HPDE6-E6E7 (cell line): Measurements from ENCODE around the gene DLG3.
"Not testable (repeated sequence)": the region's sequence is repeated elsewhere in the genome, so short reads cannot be mapped to it uniquely, and the experiment has no call there.

ENCODE experiments used
- DNase-seq: peaks from one replicate; pipeline ENCODE4 v3.0.0; 2011; ENCODE audit warnings: missing footprints; ENCODE audit errors: extremely low spot score

The DLG3 gene

GRCh38 chrX:70515692-70516091 lies 71.1 kb downstream of the DLG3 start:
- DNase-seq, result not testable (repeated sequence)

DNA sequence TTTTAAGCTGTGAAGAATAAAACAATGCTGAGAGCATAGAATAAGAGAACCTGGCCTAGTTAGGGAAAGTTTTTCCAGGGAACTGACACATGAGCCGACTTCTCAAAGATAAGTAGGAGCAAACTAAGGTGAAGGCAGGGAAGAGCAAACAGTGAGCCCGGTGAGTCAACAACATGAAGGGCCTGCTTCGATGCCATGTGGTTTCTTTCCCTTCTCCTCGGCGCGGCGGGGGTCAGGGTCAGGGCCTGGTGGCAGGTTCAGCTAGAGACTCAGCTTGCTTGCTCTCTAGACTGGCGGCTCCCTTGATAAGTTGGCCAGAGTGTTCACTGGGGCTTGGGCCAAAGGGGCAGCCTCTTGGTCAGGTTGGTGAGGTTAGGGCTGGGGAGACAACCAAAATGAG lies 81.1 kb downstream of the DLG3 start:
- DNase-seq, result no peak

DNA sequence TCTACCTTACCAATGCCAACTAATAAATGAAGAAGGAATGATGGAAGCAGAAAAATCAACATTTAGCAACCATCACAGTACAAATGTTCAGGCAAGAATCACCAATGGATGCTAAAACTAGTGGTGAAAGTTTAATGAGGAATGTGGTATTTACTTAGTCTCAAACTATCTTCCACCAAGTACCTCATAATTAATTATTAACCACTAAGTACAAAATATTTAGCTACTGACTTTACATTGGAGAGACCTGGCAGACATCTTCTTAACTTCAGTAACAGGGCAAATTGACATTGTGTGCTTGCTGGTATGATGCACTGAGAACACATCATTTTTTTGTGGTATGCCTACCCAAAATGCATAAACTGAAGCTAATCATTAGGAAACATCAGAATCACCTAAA lies 82.4 kb downstream of the DLG3 start:
- DNase-seq, result no peak

DNA sequence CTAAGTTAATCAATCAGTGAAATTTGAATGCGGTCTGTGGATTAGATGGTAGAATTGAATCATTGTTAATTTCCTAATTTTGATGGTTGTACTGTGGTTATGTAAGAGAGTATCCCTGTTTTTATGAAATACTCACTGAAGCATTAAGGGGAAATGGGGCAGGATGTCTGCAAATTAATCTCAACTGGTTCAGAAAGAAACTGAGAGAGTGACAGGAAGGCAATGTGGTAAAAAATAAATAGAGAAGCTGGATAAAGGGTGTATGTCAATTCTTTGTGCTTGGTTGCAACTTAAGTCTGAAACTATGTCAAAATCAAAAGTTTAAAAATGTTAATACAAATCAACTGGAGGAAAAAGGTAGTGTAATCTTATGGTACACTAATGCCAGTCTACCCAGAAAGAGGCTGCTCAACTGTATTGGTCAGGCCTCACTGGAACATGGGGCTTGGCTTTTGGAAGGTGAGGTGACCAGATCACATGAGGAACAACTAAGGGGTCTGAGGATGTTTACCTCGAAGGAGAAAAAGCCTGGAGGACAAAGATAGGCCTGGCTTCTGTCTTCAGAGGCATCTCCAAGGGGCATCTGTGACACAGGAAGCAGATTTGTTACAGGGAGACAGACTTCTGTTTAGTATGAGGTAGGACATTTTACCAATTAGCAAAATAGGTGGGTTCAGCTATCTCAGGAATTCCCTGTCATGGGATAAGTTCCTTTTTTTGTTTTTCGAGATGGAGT lies 83.1 kb downstream of the DLG3 start:
- DNase-seq, result no peak

- DNase-seq, result no peak
Observed at GRCh38 chrX:70535198-70535597, 90.6 kb downstream of the DLG3 start.

- no peak for DNase-seq
Observed at GRCh38 chrX:70549429-70549828, 104.8 kb downstream of the DLG3 start.

- no peak for DNase-seq
Observed at GRCh38 chrX:70552130-70552704, 107.6 kb downstream of the DLG3 start.

DNA sequence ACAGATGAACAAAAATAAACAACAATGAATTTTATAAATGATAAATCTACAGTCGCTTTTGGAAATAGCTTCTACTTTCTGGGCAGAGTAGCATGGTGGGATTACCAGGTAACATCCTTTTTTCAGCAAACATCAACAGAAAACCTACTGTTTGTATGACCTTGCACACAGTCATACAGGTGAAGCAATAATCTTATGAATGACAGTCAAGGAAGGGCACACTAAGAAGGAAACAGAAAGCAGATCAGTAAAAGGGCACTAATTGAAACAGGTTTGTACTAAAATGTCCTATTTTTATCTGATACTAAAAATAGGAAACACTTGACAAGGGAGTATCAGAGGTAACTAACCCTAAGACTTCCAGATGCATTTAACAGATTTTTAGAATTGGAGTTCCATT lies 108.9 kb downstream of the DLG3 start:
- DNase-seq, result no peak

DNA sequence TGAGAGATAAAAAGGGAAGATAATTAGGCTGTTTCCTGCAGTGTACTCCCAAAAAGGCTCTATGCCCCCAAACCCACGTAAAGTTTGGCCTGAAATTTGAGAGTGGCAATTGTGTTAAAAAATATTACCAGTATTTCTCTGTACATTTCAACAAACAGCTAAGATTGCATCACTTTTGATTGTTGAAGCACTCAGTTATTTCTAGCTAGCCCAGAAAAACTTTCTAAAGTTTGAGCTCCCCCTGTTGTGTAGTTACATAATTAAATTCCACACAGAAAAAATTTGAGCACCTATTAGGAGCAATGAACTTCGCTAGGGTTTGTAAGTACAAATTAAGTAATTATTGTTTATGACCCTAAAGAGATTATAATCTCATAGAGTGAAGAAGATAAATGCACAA lies 109.4 kb downstream of the DLG3 start:
- no peak for DNase-seq

DNA sequence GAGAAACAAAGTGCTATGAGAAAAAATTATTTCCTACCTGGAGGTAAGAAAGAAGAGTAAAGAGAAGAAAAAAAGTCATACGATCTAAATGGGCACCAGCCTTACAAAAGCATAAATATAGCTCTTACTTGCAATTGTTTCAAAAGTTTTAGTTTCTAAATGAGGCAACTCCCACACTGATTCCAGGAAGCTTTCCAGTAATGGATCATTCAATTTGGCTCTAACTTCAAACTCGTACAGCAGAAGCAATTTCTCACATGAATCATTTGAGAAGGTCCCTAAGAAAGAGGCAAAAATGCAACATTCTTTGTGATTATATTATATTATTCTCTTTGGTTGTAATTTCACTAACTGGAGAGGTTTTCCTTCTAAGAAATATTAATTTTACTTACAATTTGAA lies 109.9 kb downstream of the DLG3 start:
- DNase-seq, result no peak

DNA sequence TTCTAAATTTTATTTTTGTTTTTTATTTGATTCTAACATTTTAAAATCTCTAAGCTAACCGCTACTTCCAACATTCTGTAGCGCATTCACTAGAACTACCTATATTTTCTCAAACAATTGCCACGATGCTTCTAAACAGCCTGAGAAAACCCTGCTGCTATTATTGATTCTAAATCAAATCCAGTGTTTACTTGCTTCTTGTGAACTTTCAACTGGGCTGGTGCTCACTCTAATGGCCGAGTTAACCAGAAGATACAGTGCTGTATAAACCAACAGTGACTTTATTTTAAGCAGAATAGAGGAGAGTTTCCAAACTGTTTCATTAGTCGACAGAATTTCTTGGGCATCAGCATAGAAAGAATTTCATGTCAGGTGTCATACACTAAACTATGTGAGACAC lies 110.3 kb downstream of the DLG3 start:
- no peak for DNase-seq
